KBM-7 (cell line): Measurements from ENCODE around the gene KRTAP5-9.
"Not testable (repeated sequence)": the region's sequence is repeated elsewhere in the genome, so short reads cannot be mapped to it uniquely, and the experiment has no call there.

Experiments used
- DNase-seq: peaks from one replicate; pipeline ENCODE4 v3.0.0-alpha.2; 2015
- in situ Hi-C: fragments of 300-500 bp; cut with MboI; formaldehyde crosslinking; loops from 2 replicates; pipeline ENCODE4 v1.14.3; 2020; ENCODE audit warnings: low sequenced_read_pairs, low pct_unique_long_range_greater_than_20kb, mixed read lengths

Gene KRTAP5-9

GRCh38 chr11:71530602-71531001 lies 17.6 kb upstream of the KRTAP5-9 start:
- no peak for DNase-seq
- in situ Hi-C loops = no loop called here

- in situ Hi-C loops = no loop called here
- no peak for DNase-seq
Observed at GRCh38 chr11:71532036-71532610, 16.1 kb upstream of the KRTAP5-9 start.

DNA sequence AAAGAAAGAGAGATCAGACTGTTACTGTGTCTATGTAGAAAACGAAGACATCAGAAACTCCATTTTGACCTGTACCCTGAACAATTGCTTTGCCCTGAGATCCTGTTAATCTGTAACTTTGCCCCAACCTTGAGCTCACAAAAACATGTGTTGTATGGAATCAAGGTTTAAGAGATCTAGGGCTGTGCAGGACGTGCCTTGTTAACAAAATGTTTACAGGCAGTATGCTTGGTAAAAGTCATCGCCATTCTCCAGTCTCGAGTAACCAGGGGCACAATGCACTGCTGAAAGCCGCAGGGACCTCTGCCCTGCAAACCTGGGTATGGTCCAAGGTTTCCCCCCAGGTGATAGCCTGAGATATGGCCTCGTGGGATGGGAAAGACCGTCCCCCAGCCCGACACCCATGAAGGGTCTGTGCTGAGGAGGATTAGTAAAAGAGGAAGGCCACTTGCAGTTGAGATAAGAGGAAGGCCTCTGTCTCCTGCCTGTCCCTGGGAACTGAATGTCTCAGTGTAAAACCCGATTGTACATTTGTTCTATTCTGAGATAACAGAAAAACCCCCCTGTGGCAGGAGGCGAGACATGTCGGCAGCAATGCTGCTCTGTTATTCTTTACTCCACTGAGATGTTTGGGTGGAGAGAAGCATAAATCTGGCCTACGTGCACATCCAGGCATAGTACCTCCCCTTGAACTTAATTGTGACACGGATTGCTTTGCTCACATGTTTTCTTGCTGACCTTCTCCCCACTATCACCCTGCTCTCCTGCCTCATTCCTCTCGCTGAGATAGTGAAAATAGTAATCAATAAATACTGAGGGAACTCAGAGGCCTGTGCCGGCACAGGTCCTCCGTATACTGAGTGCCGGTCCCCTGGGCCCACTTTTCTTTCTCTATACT lies 13.3 kb upstream of the KRTAP5-9 start:
- in situ Hi-C loops = not testable (repeated sequence)
- DNase-seq = peak; percentile 70

GRCh38 chr11:71535825-71536224 lies 12.4 kb upstream of the KRTAP5-9 start:
- DNase-seq = no peak
- in situ Hi-C loops = no loop called here

DNA sequence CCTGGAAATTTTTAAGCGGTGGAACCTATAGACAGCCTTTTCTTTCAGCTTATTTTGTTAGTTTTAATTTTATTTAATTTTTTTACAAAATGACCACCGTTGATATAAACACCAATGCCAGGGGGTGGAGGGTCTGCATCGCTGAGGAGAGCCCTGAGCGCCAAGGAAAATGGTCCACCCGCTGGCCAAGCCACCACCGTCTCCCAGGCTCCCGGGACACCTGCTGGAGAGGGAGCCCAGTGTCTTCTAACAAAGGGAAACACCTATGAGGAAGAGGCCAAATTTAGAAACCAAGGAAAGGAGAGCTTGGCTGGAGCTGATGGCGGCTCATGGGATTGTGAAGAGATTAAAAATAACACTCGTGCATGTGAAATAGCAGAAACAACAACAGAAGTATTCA lies 10.7 kb upstream of the KRTAP5-9 start:
- in situ Hi-C loops = no loop called here
- DNase-seq = no peak

- in situ Hi-C loops, DNase-seq: not testable (repeated sequence)
Observed at GRCh38 chr11:71537977-71538665, 10.1 kb upstream of the KRTAP5-9 start, which contains the start of gene KRTAP5-8. KRTAP5-8 (plus strand) TSS chr11:71538025; CDS start chr11:71538056, 31 bp downstream.

GRCh38 chr11:71538666-71538990 lies 9.6 kb upstream of the KRTAP5-9 start:
- in situ Hi-C loops = no loop called here
- DNase-seq = no peak

DNA sequence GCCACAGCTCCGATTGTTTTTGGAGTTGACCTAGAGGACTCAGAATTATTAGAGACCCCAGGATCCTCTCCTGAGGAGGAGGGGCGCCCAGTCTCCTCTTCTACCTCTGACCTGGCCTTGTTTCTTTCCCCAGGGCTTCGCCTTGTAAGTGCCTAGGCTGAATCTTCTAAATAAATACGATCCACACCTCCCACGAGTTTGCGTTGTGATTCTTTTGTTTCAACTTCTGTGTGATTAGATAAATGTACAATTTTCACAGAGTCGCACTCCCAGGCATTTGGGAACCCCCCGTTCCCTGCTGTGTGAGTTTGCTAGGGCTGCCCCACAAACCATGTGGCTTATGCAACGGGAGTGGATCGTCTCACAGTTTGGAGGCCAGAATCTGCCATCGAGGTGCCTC lies 9.2 kb upstream of the KRTAP5-9 start:
- in situ Hi-C loops = no loop called here
- no peak for DNase-seq

- DNase-seq, in situ Hi-C loops: not testable (repeated sequence)
Observed at GRCh38 chr11:71539971-71540370, 8.2 kb upstream of the KRTAP5-9 start.

DNA sequence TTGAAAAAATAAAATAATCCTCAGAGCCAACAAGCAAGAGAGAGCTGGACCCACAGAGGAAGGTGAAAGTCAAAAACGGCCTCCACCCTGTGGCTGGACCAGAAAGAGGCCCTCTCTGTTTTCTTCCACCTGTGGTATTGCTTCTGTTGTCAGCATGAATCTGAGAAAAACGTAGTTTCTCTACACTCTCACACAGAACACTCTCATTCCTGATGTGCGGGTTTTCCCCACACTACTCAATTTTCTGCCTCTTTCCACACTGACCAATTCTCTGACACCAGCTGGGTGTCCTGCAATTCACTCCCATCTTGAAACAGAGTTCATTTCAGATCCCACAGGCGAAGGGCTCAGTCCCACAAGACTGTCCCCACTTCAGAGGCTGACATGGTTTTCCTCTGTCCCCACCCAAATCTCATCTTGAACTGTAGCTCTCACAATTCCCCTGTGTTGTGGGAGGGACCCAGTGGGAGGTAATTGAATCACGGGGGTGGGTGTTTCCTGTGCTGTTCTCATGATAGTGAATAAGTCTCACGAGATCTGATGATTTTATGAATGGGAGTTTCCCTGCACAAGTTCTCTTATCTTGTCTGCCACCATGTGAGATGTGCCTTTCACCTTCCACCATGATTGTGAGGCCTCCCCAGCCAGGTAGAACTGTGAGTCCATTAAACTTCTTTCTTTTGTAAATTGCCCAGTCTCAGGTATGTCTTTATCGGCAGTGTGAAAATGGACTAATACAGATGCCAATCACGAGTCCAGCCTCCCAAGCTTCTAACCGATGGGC lies 7.5 kb upstream of the KRTAP5-9 start:
- DNase-seq = not testable (repeated sequence)

DNA sequence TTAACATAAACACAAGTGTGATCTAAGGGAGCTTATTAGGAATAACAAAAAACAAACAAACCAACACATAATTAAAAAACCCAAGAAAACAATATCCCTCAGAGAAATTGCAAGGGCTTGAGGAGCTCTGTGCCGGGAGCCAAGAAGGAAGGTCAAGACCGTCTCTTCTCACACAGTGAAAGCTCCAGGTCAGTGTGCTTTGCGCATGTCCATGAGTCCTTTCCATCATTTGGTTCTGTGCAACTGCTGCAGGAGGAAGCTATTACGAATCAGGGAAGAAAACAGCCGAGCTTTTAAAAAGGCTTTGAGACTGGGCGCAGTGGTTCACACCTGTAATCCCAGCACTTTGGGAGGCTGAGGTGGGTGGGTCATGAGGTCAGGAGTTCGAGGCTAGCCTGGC lies 5.8 kb upstream of the KRTAP5-9 start:
- DNase-seq = no peak
- in situ Hi-C loops = no loop called here

More for the DNA sequence above, 7.5 kb upstream of the KRTAP5-9 start:
- in situ Hi-C loops = not testable (repeated sequence)

DNA sequence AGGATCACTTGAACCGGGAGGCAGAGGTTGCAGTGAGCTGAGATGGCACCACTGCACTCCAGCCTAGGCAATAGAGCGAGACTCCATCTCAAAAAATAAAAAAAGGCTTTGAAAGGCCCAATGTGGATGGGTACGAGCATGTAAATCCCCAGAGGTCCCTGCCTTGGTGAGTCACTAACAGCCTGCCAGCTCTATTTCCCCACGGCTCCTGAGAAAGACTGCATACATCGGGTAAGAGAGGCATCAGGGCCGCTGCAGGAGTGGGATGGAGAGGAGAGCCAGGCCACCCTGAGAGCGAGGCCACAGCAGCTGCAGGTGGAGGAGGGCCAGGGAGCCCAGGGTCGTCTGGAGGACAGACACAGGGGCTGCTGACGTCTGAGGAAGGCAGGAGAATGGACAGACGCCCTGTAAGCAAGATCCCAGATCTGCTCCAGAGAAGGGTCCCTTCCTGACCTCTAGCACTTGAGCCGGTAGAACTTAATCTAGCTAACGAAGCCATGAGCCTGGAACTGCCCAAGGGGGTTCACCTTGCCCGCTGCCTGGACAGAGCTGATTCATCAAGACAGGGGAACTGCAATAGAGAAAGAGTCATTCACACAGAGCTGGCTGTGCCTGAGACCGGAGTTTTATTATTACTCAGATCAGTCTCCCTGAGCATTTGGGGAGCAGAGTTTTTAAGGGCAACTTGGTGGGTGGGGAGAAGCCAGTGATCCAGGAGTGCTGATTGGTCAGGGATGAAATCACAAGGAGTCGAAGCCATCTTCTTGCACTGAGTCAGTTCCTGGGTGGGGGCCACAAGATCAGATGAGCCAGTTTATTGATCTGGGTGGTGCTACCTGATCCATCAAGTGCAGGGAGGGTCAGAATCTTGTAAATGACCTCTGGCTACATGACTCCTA lies 5.1 kb upstream of the KRTAP5-9 start:
- in situ Hi-C loops = no loop called here

DNA sequence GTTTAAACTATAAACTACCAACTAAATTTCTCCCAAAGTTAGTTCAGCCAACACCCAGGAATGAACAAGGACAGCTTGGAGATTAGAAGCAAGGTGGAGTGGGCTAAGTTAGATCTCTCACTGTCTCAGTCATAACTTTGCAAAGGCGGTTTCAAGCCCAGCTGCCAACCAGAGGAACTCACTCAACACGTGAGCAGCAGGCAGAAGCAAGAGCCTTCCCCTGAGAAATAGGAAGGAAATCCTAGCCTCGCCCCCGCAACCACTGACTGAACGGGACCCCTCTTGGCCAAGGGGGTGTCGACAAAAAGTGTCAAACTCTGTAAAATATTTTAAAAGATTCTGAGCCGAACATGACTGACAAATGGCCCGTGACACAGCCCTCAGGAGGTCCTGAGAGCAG lies 4.4 kb upstream of the KRTAP5-9 start:
- in situ Hi-C loops = no loop called here
- peak; percentile 81 for DNase-seq

More for the DNA sequence above, 5.1 kb upstream of the KRTAP5-9 start:
- DNase-seq = no peak

DNA sequence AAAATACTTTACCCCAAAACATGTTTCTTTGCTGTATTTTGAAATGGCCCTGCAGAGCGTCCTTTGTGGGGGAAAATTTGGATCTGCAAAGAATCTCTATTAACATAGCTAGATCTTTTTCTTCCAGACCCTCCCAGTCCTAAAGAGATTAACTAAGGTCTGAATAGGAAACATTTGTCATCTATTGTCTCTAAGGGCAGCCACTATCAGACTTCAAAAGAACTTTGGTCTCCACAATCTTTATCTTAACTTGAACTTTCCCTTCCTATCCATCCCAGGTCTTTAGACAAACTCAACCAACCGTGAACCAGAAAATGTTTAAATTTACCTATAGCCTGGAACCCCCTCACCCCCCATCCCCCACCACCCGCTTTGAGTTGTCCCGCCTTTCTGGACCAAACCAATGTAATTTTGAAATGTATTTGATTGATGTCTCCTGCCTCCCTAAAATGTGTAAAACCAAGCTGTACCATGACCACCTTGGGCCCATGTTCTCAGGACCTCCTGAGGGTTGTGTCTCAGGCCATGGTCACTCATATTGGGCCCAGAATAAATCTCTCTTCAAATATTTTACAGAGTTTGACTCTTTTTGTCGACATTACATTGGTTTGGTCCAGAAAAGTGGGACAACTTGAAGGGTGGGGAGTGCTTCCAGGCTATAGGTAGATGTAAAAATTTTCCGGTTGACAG lies 3.5 kb upstream of the KRTAP5-9 start:
- in situ Hi-C loops = no loop called here
- DNase-seq = no peak

DNA sequence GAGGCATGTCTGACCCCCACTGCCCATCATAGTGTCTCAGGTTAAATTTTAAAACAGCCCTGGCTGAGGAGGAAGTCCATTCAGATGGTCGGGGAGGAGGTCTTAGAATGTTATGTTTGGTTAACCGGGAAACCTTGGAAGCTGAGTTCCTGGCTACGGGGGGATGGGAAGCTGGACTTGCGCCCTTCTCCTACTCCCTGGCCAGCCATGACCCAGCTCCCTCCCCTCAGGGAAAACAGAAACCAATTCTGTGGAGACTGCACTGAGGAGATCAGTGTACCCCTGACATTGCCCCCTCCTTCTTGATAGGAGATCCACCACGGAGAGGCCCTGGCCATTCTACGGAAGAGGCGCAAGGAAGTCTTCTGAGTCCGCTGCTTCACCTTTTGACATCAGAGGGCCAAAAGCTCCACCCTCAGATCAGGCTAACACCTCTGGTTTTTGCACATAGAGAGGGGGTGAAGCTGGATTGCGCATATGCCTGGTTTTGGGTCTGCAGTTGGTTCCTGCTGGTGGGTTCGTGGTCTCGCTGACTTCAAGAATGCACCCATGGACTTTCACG lies 2.7 kb upstream of the KRTAP5-9 start:
- in situ Hi-C loops = no loop called here

GRCh38 chr11:71548716-71549151 lies 514 bp downstream of the KRTAP5-9 start:
- in situ Hi-C loops = no loop called here
- DNase-seq = no peak

More for the DNA sequence above, 2.7 kb upstream of the KRTAP5-9 start:
- DNase-seq = no peak

GRCh38 chr11:71551711-71552110 lies 3.5 kb downstream of the KRTAP5-9 start:
- DNase-seq = peak; percentile 40
- in situ Hi-C loops = no loop called here
